Activated T-cell treated with anti-CD3 and anti-CD28 coated beads for 24 hours (primary cell): ENCODE results near the gene MATN1.

Source experiments
- DNase-seq: peaks from one replicate; pipeline ENCODE4 v3.0.0-alpha.2; 2020; ENCODE audit warnings: low read depth

MATN1 gene

DNA sequence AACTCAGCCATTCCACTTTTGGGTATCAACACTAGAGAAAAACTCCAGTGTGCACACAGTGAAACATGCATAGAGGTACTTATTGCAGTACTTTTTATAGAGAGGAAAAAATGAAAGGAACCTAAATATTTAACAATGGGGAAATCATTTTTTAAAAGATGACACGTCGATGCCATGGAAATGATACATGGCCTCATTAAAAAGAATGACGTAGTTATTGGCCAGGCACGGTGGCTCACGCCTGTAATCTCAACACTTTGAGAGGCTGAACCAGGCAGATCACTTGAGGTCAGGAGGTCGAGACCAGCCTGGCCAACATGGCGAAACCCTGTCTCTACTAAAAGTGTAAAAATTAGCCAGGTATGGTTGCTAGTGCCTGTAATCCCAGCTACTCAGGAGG, 42.5 kb downstream of the MATN1 start:
- no peak for DNase-seq

DNA sequence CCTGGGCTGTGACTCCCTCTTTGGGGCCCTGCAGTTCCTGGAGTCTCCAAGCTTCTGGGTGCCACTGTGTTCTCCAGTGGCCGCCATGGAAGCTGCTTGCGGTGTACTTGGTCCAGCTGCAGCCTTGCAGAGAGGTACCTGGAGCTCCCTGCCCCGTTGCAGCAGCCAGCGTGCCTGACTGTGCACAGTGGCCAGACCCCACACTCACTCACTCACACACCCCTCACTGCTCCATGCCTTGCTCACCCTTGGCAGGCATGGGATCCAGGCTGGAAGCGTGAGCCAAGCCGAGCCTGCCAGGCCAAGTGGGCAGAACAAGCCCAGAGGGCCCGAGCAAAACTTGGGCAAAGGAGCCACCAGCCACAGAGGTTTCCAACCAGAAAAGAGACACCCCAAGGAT, 43.0 kb downstream of the MATN1 start:
- DNase-seq: no peak

DNA sequence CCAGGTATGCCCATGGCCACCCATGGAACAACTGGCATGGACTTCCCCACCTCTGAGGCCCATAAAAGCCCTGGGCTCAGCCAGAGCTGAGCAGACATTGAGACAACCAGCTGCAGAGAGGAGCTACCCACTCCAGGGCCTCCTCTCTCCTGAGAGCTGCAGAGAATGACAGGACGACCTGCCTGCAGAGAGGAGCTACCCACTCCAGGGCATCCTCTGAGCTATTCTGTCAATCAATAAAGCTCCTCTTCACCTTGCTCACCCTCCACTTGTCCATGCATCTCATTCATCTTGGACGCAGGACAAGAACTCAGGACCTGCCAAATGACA, 43.4 kb downstream of the MATN1 start:
- no peak for DNase-seq

DNA sequence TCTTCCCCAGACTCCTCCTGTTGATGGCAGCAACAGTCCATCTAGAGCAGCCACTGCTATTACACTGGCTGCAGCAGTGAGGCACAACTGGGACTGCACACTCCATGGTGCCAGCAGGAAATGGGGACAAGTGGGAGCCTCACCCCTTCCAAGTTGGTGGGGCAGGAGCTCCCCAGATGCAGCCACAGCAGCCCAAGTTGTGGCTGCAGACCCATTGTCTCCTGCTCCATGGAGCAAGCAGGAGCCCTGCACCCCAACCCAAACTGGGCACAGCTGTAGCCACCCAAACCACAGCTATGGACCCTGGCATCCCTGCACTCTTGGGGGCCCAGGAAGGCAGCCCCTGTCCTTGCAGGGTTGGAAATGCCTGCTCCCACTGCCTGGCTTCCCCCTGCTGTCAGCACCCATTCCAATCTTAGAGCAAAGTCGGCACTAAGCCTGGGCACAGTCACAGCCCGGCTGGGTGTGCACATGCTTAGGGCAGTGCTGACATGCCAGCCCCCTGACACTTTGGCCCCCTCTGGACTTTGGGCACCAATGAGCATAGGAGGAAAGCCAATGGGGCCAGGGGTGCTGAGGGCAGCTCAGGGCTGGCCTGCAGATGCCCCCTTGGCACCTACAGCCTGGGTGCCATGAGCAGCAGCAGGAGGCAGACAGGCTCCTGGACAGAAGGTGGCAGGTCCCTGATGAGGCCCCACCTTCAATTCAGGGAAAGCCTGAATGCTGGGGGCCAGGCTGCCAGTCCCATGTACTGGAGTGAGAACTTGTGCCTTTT, 44.0 kb downstream of the MATN1 start:
- DNase-seq: no peak

DNA sequence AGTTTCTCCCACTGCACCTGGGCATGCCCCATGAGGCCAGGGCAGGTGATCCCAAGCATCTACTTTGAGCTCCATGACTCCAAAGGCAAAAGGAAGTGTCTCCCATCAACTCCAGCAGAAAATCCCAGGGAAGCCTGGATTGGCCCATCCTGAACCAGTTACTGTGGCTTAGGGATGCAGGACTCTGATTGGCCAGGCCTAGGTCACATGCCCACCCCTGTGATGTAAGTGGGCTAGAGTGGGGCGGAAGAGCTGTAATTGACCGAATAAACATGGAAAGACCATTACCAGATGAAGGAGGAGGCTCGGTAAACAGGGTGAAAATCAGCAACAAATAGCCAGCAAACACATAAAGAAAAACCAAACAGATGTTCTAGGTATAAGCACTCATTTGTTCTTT, 45.2 kb downstream of the MATN1 start:
- no peak for DNase-seq

DNA sequence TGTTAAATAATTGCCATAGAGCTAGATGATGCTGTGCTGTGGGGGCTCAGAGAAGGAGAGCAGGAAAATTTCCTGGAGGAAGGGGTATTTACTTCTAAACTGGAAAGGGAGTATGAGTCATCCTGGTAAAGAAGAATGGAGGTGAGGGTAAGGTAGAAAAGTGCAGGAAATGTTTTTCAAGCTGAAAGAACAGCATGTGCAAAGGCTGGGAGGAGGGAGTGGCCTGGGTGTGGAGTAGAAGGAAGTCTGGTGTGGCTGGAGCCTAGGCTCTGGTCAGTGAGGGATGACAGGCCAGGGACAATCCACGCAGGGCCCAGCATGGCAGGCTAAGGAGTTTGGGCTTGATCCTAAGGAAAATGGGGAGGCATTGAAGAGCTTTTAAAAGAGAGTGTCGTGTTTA, 45.9 kb downstream of the MATN1 start:
- no peak for DNase-seq

DNA sequence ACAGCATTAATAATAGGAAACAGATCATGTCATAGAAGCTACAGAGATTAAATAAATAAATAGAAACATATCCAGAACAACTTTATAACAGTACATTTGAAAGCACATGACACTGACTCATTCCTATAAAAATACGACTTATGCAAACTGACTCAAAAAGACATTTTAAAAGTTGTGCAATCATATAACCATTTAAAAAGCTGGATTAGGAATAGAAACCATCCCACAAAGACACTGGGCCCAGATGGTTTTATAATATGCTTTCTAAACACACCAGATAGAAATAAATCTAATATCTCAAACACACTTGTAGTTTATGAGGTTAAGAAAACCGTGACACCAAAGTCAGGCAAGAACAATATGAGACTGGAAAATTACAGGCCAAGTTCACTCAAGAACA, 47.6 kb downstream of the MATN1 start:
- DNase-seq: no peak

DNA sequence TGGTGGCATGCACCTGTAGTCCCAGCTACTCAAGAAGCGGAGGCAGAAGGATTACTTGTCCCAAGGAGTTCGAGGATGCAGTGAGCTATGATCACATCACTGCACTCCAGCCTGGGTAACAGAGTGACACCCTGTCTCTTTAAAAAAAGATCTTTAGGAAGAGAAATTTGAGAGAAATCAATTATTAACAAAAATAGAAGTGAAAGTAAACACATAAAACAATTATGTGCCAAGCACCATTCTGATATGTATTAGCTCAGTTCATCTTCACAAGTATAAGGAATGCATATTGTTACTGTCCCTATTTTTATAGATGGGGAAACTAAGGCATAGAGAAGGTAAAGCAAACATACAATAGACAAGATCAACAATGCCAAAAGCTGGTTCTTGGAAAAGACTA, 48.1 kb downstream of the MATN1 start:
- no peak for DNase-seq

DNA sequence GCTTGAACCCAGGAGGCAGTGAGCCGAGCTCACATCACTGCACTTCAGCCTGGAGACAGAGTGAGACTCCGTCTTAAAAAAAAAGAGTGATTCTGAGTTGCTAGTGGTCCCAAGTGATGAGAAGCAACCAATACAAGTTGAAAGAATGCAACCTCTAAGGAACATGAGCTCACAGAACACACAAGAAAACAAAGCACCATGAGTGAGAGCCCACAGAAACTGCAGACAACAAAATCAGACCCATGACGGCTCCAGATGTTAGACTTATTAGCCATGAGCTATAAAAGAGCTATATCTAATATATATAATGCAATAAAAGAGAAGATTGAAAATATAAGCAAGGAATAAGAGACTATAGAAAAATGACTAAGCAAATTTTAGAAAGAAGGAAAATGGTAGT, 50.0 kb downstream of the MATN1 start:
- no peak for DNase-seq

DNA sequence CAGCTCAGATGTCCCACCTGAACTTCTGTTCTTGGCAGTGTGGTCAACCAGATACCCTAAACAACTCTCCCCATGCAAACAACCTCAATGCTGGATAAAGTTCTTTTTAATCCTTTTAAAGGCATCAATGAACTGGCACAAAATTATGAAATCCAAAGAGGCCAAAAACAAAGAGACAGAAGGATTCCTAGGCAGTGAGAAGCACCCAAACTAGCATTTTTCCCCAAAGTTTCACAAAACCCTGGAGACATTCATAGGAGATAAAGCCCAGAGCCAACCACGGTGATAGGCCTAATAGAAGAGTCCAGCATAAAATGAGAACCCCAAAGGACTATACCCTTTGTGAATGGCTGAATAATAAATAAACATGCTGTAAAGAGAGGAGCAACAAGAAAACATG, 50.7 kb downstream of the MATN1 start:
- DNase-seq: no peak

DNA sequence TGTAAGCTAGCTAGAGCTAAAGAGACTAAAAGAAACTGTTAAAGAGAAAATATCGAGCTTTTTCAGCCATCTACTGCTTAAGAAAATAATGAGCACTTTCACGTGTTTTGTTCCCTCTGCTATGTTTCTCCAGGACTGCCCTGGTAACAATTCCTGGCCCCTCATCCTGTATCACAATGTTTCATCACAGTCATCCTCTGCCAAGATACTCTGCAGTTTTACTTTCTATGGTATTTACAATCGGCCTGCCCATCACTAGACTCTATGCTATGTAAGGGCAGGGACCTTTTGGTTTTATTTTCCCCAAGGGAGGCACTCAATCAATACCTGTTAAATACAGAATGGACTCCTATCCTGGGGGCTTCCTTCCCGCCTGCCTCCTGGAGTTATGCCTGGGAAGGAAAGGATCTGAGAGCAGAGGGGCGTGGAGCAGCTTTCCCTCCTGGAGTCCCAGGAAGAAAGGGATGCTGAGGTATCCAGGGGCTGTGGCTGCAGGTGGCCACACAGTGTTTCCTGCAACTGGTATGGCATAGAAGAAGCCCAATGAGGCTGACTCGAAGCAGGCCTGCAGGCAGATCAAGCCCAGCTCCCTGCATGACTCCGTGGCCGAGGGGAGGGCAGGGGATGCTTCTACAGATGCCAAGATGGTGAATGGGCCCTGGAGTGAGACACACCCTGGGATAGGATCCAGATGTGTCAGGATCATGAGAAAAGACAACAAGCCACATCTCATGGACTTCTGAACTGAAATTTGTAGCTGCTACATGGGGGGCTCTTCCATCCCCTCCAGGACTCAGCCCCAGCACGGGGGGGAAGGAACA, 52.9 kb downstream of the MATN1 start:
- no peak for DNase-seq

DNA sequence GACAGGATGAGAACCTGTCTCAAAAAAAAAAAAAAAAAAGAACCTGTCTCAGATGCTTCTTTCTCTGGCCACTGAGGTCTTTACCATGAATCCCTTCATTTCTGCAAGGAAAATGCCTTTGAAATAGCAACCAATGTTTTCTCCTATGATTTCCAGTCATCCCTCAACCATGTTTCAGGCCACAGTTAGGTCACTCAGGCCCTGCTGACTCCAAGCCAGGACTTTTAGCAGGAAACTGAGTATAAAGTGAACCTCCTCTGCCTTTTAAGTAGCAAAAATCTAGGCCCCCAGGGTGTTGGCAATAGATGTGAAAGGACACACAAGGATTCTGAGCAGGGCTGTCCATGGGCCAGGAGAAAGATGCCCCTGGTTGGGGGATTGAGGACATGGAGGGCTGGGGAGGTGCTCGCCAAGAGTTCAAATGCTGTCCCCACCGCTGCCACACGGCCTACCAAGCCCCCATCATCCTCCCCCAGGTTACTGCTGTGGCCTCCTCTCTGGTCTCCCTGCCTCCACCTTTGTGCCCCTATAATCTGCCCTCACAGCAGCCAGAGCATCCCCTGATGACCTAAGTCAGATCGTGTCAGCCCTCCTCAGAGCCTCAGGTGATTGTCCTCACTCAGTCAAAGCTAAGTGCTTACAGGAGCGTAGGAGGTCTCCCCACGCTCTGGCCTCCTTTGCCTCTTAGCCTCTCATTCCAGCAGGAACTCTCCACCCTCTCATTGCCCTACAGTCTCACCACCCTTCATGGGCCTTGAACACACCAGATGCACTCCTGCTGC, 54.6 kb downstream of the MATN1 start:
- DNase-seq: no peak

DNA sequence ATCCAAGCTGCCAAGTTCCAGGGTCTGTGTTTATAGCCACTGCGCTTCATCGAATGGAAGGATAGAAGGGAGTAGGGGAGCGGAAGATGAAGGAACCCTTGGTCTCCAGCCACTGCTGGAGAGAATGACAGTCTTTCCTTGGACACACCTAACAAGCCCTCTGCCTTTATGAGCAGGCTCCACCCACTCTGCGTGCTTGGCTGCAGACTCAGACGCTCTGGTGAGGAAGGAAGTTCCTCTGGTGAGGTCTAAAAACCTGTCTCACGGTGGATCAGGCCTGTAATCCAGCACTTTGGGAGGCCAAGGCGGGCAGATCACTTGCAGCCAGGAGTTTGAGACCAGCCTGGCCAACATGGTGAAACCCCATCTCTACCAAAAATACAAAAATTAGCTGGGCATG, 55.4 kb downstream of the MATN1 start:
- DNase-seq: no peak

DNA sequence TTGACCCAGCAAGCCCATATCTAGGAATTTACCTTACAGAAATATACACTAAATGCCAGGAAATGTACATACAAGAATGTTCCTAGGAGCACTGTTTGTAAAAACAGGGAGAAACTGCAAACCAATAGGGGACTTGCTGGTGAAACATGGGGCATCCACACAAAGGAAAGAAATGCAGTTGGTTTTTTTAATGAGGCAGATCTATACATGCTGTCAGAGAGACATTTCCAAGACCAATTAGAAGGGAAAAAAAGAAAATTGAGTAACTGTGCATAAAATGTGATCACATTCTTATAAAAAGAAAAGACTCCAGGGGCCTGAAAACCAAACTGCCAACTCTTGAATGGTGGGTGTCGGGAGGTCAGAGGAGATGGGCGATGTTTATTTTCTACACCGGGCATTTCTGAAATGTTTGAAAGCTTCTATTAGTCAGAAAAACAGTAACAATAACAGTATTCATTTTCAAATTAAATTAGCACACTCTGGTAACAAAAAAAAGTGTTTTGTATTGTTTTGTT, 56.6 kb downstream of the MATN1 start:
- DNase-seq: no peak

DNA sequence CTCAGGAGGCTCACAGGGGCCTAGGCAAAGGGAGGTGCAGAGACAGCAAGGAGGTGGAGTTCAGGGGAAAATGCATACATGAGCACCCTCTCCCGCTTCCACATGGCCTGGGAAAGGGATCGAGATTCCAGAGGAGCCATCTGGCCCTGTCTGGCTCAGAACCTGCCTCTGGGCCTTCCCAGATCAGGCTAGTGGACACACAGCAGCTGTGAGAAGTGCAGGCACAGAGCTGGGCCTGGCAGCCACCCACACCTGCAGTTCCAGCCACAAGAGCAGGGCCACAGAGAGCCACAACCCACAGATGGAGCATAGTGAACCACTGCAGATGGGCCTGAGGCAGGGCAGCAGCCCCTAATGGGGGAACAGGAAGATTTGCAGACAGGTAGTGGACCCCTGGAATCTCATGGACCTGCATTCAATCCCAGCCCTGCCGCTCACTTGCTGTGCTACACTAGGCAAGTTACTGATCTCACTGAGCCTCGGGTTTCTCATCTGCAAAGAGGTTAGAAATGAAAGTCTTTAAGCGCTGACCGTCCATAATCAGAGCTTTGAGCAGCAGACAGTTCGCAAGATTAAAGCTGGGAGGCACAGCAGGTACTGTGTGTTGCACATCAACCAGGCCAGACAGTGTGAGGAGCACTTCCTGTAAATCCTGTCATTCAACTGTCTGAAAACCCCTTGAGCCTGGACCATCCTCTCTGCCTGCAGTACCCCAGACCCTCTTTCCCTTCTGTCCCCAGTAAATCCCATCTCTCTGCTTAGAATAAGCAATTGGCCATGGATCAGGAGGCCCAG, 58.0 kb downstream of the MATN1 start:
- no peak for DNase-seq

DNA sequence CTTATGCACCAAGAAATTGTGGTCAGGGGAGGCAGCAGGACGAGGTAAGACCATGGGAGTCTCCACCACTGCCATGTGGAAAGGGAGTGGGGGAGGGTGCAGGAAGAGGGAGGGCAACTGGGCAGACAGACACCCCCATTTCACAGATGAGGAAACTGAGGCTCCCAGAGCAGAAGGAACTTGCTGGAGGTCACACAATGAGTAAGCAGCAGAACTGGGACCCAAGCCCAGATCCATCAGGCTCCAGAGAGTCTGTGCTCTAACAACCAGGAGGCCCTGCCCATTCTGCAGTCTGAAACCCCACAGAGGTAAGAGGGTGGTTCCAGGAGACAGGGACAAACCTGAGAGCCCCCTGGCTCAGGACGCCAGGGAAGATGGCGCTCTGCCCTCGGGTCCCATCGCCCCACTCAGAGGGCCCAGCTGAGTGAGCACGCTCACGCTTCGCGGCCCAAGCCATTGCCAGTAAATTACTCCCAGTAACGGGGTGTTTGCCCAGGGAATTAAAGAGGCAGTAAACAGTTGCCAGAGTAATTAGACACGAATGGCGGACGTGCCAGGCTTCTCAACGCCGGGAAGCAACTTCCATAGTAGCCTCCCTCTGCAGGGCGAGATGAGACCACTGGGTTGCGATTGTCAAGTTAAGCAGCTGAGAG, 59.2 kb downstream of the MATN1 start:
- no peak for DNase-seq

DNA sequence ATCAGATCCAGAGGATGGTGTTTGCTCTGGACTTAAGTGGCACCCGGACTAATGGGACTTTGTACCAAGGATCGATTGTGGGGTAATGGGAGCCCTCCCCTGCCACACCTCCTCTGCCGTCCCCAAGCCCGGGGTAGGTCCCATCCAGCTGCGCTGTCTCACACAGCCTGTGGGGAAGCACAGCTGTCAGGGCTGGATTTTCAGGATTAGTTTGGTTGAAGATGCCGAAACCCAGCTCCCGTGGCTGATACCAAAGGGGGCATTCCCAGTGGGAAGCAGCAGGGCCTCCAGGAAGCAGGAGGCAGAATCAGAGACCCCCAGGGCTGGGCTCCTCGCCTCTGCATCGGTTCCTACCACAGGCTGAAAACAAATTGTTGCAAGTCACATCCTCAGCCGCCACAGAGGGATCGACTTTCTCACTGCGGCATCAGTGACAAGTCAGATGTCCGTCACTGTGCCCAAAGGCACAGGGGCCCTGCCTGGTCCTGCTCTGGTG, 59.7 kb downstream of the MATN1 start:
- no peak for DNase-seq

DNA sequence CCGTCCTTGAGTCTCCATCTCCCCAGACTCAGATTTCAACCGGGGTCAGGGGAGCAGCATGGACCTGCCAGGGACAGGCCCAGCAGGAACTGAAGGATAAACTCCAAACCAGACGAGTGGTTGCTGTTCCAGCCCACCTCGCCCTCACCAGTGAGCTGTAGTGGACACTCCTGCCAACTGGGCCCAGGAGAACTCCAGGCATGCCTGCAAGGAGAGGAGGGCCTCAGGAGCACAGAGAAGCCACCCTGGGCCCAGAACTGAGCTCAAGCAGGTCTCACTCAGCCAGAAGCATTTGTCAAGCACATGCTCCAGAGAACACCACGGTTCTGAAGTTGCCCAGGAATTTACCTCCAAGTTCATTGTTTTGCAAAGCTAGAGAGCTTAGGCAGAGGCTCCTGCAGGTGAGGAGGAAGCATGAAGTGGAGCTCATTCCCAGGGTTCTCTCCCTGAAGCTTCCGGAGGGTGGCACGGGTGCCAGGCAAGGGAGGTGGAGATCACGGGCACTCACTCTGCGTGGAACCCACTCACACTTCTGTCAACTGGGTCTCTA, 61.0 kb downstream of the MATN1 start:
- DNase-seq: no peak

DNA sequence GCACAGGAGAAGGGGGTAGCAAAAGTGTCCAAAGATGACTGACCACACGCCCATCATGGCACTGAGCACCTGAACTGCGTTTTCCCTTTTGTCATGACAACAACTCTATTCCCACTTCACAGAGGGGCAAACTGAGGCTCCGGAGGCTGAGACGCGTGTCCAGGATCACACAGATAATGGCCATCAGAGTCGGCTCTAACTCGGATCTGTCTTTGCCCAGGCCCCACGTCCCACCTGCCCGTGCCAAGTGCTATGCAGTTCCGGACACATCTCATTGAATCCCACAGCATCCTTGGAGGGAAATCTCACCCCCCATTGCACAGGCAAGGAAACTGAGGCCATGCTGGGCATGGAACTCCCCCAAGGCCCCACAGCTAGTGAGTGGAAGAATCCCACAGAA, 62.1 kb downstream of the MATN1 start:
- no peak for DNase-seq
